ENCODE measurements around the gene ZNF274. TPM values are rescaled to one million over a fixed set of nuclear protein-coding genes. Genes with fewer than 3 reads are reported as not detected.

ZNF274 gene
- polyA plus RNA-seq, 1 of the 3 experiments (the other 2 are of a cell fraction), result 3.1 TPM

DNA sequence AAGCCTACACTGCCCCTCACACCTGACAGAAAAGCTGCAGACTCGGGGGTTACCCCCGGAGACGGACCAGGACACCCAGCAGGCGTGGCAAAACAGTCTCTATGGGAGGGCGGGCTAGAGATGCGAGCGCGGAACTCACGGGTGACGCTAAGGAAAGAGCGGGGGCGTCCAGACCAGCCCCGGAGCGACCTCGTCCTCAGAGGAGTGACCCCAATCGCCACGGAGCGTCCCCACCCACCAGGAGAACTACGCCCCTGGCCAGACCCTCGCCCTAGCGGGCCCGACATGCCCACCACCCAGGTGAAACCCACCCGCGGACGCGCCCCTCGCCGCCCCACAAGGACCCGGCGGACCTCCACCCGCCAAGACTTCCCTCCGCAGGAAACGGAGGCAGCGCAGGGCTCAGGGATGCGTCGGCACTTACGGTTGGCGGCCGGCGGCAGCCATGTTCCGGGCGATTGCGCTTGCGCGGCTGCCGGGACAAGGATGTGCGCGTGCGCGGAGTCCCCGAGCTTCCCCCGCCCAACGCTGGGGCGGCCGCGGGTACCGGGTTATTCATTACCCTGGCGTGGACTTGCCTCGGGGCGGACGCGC lies 32.4 kb upstream of the ZNF274 start, which contains the start of gene ZNF329:
Gene ZNF329 (minus strand): TSS at position 462 of the 594 bp plus-strand sequence. CDS start 21,286 bp downstream, outside the sequence.
- POLR2A ChIA-PET, result interaction anchor here (1.0 kb wide), 1 partner anchor 469 kb away, joined by 3 read pairs; the partner anchor contains the start of gene ZNF551
- 13% methylated on average over 33 of the region's 62 CpGs for WGBS (ENCODE audit: low lambda C conversion rate)
- H3K27ac ChIP-seq (ENCODE audit: low read depth in 2 of 2, low read length in 1 of 2), result peak within 1 kb of the TSS; percentile 62 to 85; a peak in 3 of 4 replicates
- no peaks in the 10 kb centered on the region; a peak in 2 of 4 replicates for H3K4me1 ChIP-seq (ENCODE audit: control insufficient read depth in 1 of 2, insufficient read depth in 2 of 2, low read depth in 1 of 2, low read length in 1 of 2)
- TF ChIP-seq GATA2 (CRISPR knock-in tag; IDR thresholded peaks at IDR 0.05) (no peak), NRF1 (IDR thresholded peaks at IDR 0.05; ENCODE audit: low read depth, low read length) (peak; percentile 81), YY1 (IDR thresholded peaks at IDR 0.05; ENCODE audit: low read depth) (peak; percentile 94), TAF1 (IDR thresholded peaks at IDR 0.05; ENCODE audit: borderline replicate concordance, low read depth, low read length) (peak; percentile 49; the same call in 1 of the 2 replicates), POLR2AphosphoS5 (IDR thresholded peaks at IDR 0.05; ENCODE audit: low read depth, low read length) (peak; percentile 85), SMC3 (IDR thresholded peaks at IDR 0.05; ENCODE audit: low read depth, low read length) (no peak)
- TF ChIP-seq, protein P1, sequence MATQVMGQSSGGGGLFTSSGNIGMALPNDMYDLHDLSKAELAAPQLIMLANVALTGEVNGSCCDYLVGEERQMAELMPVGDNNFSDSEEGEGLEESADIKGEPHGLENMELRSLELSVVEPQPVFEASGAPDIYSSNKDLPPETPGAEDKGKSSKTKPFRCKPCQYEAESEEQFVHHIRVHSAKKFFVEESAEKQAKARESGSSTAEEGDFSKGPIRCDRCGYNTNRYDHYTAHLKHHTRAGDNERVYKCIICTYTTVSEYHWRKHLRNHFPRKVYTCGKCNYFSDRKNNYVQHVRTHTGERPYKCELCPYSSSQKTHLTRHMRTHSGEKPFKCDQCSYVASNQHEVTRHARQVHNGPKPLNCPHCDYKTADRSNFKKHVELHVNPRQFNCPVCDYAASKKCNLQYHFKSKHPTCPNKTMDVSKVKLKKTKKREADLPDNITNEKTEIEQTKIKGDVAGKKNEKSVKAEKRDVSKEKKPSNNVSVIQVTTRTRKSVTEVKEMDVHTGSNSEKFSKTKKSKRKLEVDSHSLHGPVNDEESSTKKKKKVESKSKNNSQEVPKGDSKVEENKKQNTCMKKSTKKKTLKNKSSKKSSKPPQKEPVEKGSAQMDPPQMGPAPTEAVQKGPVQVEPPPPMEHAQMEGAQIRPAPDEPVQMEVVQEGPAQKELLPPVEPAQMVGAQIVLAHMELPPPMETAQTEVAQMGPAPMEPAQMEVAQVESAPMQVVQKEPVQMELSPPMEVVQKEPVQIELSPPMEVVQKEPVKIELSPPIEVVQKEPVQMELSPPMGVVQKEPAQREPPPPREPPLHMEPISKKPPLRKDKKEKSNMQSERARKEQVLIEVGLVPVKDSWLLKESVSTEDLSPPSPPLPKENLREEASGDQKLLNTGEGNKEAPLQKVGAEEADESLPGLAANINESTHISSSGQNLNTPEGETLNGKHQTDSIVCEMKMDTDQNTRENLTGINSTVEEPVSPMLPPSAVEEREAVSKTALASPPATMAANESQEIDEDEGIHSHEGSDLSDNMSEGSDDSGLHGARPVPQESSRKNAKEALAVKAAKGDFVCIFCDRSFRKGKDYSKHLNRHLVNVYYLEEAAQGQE (IDR thresholded peaks at IDR 0.05; ENCODE audit: low read depth, low read length), result no peak
- TF ChIP-seq, protein P2, sequence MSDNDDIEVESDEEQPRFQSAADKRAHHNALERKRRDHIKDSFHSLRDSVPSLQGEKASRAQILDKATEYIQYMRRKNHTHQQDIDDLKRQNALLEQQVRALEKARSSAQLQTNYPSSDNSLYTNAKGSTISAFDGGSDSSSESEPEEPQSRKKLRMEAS (IDR thresholded peaks at IDR 0.05; ENCODE audit: low read depth), result peak; percentile 9; the same call in 1 of the 2 replicates
- H3F3A ChIP-seq (replicated peaks; ENCODE audit: insufficient read depth), result peaks cover 13% of the 10 kb centered on the region
- H3K9ac ChIP-seq, result peak within 1 kb of the TSS; percentile 68
- H3K36me3 ChIP-seq (replicated peaks in 1 of 2; ENCODE audit: control insufficient read depth in 1 of 2, insufficient read depth in 2 of 2, low read length in 1 of 2), result peaks cover 0 to 11% of the 10 kb centered on the region in 2 experiments
- peak; percentile 98 for DNase-seq
- no peaks in the 10 kb centered on the region for H3K27me3 ChIP-seq (ENCODE audit: insufficient read depth)
- CTCF ChIA-PET, result no interaction called here
- H3K9me3 ChIP-seq, result peaks cover 10% of the 10 kb centered on the region
- peak within 1 kb of the TSS; percentile 81 to 92 for H3K4me3 ChIP-seq (ENCODE audit: low read depth in 2 of 2, low read length in 1 of 2)
- peaks cover 56% of the 10 kb centered on the region for H3K79me2 ChIP-seq (ENCODE audit: insufficient read depth)
- no peaks in the 10 kb centered on the region for H4K20me1 ChIP-seq (ENCODE audit: insufficient read depth)
- H2AFZ ChIP-seq (ENCODE audit: low read depth), result peak within 1 kb of the TSS; percentile 74
- no peaks in the 10 kb centered on the region for H3K9me2 ChIP-seq
- H3K4me2 ChIP-seq, result peak within 1 kb of the TSS; percentile 75

DNA sequence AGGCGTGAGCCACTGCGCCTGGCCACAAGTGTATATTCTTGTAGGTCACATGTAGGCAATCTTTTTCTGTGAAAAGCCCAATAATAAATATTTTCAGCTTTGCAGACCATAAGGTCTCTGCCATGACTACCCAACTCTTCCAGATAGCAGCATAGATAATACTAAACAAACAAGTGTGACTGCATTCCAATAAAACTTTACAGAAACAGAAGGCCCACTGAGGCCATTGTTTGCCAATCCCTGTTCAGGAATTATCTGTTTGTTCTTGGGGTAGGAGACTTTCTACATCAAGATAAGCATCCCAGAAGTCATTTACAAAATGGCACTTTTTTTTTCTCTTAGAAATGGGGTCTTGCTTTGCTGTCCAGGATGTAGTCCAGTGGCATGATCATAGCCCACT lies 29.5 kb upstream of the ZNF274 start:
- H2AFZ ChIP-seq (ENCODE audit: low read depth), result no peak overlapping the region
- peaks cover 13% of the 10 kb centered on the region for H3F3A ChIP-seq (replicated peaks; ENCODE audit: insufficient read depth)
- WGBS (ENCODE audit: low lambda C conversion rate), result 83% methylated on average over 2 of the region's 2 CpGs
- H3K9me2 ChIP-seq, result no peaks in the 10 kb centered on the region
- H3K9me3 ChIP-seq, result peaks cover 5% of the 10 kb centered on the region
- no peak overlapping the region for H3K9ac ChIP-seq
- no peak overlapping the region for H3K27ac ChIP-seq (ENCODE audit: low read depth in 2 of 2, low read length in 1 of 2)
- H3K4me3 ChIP-seq (ENCODE audit: low read depth in 2 of 2, low read length in 1 of 2), result peak overlapping the region in 1 of 2 experiments; percentile 83; a peak in 1 of 4 replicates
- H3K36me3 ChIP-seq (replicated peaks in 1 of 2; ENCODE audit: control insufficient read depth in 1 of 2, insufficient read depth in 2 of 2, low read length in 1 of 2), result peaks cover 0 to 5% of the 10 kb centered on the region in 2 experiments
- no peak for TF ChIP-seq EZH2phosphoT487 (IDR thresholded peaks at IDR 0.05; ENCODE audit: borderline replicate concordance, low read depth)
- TF ChIP-seq JUND (IDR thresholded peaks at IDR 0.05), result no peak
- ChIA-PET POLR2A (no interaction called here), CTCF (no interaction called here)
- DNase-seq, result no peak
- H3K79me2 ChIP-seq (ENCODE audit: insufficient read depth), result peaks cover 43% of the 10 kb centered on the region
- H4K20me1 ChIP-seq (ENCODE audit: insufficient read depth), result no peaks in the 10 kb centered on the region
- no peak overlapping the region for H3K4me2 ChIP-seq
- H3K27me3 ChIP-seq (ENCODE audit: insufficient read depth), result no peaks in the 10 kb centered on the region
- no peaks in the 10 kb centered on the region; a peak in 2 of 4 replicates for H3K4me1 ChIP-seq (ENCODE audit: control insufficient read depth in 1 of 2, insufficient read depth in 2 of 2, low read depth in 1 of 2, low read length in 1 of 2)
